ENCODE data around the gene AZIN2.
A peak's percentile ranks its signal among the peaks of the same experiment; 100 is the strongest.
"Not testable (repeated sequence)": the region's sequence is repeated elsewhere in the genome, so short reads cannot be mapped to it uniquely, and the experiment has no call there.

AZIN2 gene

DNA sequence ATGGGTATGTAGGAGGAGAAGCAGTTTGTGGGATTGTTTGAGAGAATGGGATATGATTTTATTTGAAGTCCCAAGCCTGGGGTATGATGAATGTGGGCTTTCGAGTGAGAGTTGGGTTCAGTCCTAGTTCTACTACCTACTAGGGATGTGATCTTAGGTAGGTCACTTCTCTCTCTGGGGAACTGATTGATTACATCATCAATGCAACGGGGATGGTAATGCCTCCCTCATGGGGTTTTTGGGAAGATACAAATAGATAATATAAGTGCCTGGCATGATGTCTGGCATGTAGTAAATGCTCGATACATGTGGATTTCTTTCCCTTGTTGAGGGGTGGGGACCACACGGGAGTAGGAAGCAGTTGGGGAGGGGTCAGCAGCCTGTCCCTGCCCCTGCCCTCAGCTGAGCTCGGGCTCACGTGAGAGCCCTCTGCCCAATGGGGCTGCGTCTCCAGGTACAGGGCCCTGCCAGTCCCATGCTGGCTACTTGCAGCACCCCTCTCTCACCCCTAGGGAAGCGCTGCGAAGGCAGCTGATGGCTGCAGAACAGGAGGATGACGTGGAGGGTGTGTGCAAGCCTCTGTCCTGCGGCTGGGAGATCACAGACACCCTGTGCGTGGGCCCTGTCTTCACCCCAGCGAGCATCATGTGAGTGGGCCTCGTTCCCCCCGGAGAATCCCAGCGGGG, 38.7 kb downstream of the AZIN2 start:
- Mint-ChIP-seq H3K9me3 (no peaks in the 10 kb centered on the region), H3K4me1 (ENCODE audit: low read depth) (peaks cover 17% of the 10 kb centered on the region), H3K27me3 (peaks cover 9% of the 10 kb centered on the region), H3K27ac (no peak overlapping the region), H3K36me3 (ENCODE audit: low read depth) (no peaks in the 10 kb centered on the region), H3K4me3 (no peak overlapping the region)
- intact Hi-C loops (cut with micrococcal nuclease): no loop called here

DNA sequence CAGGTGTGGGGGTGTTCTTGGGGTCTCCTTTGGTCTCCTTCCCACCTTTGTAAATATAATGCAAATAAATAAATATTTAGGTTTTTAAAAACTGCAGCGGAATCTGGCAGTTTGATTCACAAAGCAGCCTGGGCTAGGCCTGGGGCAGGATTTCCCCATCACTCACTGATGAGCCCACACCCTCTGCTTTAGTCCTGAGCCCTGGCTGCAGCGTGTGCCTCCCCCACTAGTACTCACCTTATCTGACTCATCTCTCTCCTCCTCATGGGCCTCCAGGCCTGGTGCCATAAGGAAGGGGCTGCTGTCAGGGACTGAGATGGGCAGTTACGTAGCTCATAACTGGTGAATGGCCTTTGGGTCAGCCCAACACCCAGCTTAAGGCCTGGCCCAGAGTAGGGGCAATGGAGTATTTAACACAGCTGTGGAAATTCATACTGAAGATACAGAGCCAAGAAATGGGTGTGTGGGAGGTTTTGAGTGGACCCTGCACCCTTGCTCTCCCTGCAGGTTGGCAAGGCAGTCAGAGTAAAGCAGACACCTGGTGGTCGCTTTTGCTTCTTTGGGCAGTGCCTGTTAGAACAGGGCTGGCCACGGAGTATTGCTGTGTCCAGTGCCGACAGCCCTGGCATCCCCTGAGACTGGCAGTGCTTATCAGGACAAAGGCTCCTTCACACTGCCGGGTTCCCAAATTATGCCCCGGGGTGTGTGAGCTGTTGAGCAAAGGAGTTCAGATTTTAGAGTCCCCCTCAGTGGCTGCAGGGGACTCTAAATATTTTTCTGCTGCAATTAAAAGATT, 39.7 kb downstream of the AZIN2 start:
- intact Hi-C loops (cut with micrococcal nuclease): no loop called here
- Mint-ChIP-seq H3K9me3 (peaks cover 6% of the 10 kb centered on the region), H3K27ac (no peak overlapping the region)

DNA sequence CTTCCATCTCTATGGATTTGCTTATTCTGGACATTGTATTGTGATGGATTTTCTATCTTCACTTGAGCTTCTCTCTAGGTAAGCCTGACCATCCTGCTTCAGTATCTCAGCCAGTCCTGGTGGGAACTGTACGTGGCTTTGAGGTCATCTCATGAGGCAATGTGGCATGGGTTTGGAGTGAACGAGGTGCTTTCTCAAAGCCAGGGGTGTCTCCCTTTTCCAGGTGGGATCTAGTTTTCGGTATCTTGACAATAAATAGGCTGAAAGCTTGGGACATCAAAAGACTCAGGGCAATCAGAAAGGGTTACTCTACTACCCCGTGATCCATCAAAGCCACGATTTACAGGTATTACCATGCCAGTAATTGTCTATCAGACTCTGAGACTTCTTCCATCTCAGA, 40.8 kb downstream of the AZIN2 start:
- H3K4me1 Mint-ChIP-seq (ENCODE audit: low read depth): peaks cover 21% of the 10 kb centered on the region
- intact Hi-C loops (cut with micrococcal nuclease): no loop called here
- H3K9me3 Mint-ChIP-seq: peaks cover 6% of the 10 kb centered on the region
- peaks cover 12% of the 10 kb centered on the region for H3K36me3 Mint-ChIP-seq (ENCODE audit: low read depth)
- no peak overlapping the region for H3K27ac Mint-ChIP-seq
- peaks cover 9% of the 10 kb centered on the region for H3K27me3 Mint-ChIP-seq
- no peak overlapping the region for H3K4me3 Mint-ChIP-seq

More for the DNA sequence above, 39.7 kb downstream of the AZIN2 start:
- Mint-ChIP-seq H3K36me3 (ENCODE audit: low read depth) (peaks cover 9% of the 10 kb centered on the region), H3K4me3 (no peak overlapping the region), H3K27me3 (peaks cover 9% of the 10 kb centered on the region), H3K4me1 (ENCODE audit: low read depth) (peaks cover 17% of the 10 kb centered on the region)

DNA sequence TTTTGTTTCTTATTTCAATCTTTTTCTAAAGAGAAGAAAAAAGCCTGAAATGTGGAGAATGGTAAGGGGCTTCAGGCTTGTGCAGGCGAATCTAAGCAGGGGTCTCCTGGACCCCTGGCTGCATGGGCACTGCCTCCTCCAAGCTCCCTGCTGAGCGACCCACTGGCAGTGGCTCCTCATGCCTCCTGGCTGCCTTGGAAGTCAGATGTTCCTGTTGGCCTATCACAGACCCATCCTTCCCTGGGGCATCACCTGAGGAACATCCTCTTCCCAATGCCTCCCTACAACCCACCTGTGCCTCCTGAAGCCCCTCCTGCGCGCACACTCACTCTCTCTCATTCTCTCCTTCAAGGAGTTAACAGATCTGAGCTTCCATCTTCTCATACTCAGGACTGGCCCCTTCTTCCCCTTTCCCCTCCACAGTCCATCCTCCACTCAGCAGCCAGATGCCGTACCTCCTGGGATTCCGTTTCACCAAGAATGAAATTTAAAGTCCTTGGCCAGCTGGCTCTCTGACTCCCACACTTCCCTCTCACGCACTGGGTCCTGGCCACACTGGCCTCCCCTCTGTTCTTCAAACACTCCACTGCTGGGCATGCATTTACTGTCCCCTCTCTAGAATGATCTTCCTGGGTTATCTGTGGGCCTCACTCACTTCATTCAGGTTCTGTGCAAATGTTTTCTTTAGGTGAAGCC, 41.7 kb downstream of the AZIN2 start:
- H3K4me1 Mint-ChIP-seq (ENCODE audit: low read depth): peaks cover 21% of the 10 kb centered on the region

DNA sequence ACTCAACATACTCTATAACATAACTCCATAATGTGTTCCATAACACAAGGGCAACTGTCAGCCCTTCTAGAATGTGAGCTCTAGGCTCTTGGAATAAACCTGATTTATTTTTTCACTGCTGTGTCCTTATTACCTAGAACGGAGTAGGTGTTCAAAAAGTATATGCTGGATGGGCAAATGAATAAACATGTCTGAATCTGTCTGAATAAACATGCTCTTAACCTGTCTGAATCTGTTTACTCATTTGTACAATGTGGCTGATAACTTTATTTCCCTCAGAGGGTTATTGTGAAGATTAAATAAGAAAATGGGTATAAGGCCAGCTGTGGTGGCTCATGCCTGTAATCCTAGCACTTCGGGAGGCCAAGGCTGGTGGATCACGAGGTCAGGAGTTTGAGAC, 42.3 kb downstream of the AZIN2 start:
- peaks cover 15% of the 10 kb centered on the region for H3K4me1 Mint-ChIP-seq (ENCODE audit: low read depth)
- H3K27ac Mint-ChIP-seq: no peak overlapping the region
- H3K9me3 Mint-ChIP-seq: peaks cover 6% of the 10 kb centered on the region
- intact Hi-C loops (cut with micrococcal nuclease): no loop called here
- no peak overlapping the region for H3K4me3 Mint-ChIP-seq
- peaks cover 9% of the 10 kb centered on the region for H3K27me3 Mint-ChIP-seq
- peaks cover 12% of the 10 kb centered on the region for H3K36me3 Mint-ChIP-seq (ENCODE audit: low read depth)

More for the DNA sequence above, 41.7 kb downstream of the AZIN2 start:
- H3K27me3 Mint-ChIP-seq: peaks cover 9% of the 10 kb centered on the region
- H3K9me3 Mint-ChIP-seq: peaks cover 6% of the 10 kb centered on the region
- intact Hi-C loops (cut with micrococcal nuclease): no loop called here
- no peak overlapping the region for H3K27ac Mint-ChIP-seq
- no peak overlapping the region for H3K4me3 Mint-ChIP-seq
- H3K36me3 Mint-ChIP-seq (ENCODE audit: low read depth): peaks cover 12% of the 10 kb centered on the region

DNA sequence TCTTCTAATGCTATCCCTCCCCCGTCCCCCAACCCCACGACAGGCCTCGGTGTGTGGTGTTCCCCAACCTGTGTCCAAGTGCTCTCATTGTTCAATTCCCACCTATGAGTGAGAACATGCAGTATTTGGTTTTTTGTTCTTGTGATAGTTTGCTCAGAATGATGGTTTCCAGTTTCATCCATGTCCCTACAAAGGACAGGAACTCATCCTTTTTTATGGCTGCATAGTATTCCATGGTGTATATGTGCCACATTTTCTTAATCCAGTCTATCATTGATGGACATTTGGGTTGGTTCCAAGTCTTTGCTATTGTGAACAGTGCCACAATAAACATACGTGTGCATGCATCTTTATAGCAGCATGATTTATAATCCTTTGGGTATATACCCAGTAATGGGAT, 43.7 kb downstream of the AZIN2 start:
- H3K4me3 Mint-ChIP-seq; intact Hi-C loops (cut with micrococcal nuclease); H3K27me3 Mint-ChIP-seq; H3K27ac Mint-ChIP-seq; H3K4me1 Mint-ChIP-seq (ENCODE audit: low read depth); H3K9me3 Mint-ChIP-seq: not testable (repeated sequence)
- H3K36me3 Mint-ChIP-seq (ENCODE audit: low read depth): peaks cover 12% of the 10 kb centered on the region

DNA sequence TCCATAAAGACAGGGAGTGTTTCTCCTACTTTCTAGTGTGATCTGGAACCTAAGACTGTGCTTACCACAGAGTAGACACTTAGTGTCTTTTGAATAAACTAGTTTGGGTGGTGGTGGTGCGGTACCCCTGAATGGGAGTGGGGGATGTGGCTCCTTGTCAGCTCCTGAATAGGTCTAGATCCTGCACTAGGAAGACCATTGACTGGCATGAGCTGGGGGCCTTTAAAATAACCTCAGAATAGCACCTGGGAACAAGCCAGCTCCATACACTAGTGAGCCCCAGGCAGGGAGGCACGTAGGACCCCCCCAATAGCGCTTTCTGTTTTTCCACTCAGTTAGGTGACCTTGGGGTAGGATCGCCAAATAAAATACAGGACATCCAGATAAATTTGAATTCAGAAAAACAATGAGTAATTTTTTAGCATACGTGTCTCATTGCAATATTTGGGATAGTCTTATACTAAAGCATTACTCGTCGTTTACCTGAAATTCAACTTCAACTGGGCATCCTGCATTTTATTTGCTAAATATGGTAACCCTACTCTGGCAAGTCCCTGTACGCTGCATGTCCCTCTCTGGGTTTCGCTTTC, 45.6 kb downstream of the AZIN2 start:
- Mint-ChIP-seq H3K27me3 (peaks cover 9% of the 10 kb centered on the region), H3K27ac (peak overlapping the region; percentile 91)
- intact Hi-C loops (cut with micrococcal nuclease): loop anchor here (2.0 kb wide), 2 partner anchors 28 to 334 kb away; no protein-coding TSS in a partner anchor

DNA sequence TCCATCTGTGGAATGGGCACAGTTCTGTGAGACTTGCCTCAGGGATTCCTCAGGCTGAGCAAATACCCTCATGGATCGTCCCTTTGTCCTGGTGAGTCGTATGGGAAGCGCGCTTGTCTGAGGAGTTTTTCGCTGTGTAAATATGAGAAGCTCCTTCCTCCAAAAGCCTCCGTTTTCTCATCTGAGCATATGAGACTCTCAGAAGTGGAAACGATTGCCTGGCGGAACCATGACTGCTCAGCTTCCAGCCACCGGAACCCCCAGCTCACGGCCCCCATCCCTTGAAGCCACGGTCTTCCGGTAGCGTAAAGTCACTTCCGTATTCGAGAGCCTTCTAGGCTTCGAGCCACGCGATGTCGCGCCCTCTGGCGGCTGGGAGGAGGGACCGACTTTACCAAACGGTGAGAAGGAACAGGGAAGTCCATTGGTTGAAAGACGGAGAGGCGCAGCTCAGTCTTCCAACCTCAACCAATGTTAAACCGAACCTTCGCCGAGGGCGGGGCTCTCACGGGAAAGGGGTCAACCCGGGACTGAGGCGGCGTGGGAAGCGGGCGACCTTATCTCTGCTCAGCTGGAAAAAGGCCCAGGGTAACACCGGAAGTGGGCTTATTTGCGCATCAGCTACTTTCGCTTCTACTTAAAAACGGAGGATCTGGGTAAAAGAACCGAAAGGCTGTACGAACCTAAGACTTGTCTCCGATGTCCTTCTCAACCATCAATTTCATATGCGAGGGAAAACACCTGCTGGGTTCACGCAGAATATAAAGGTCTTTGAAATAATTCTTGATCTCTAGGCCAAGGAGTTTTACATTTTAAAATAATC, 46.3 kb downstream of the AZIN2 start:
- intact Hi-C loops (cut with micrococcal nuclease): loop anchor here (2.0 kb wide), 2 partner anchors 28 to 334 kb away; no protein-coding TSS in a partner anchor
- H3K27me3 Mint-ChIP-seq: peaks cover 9% of the 10 kb centered on the region
- peak overlapping the region; percentile 82 for H3K4me3 Mint-ChIP-seq
- H3K9me3 Mint-ChIP-seq: peaks cover 6% of the 10 kb centered on the region
- peaks cover 12% of the 10 kb centered on the region for H3K36me3 Mint-ChIP-seq (ENCODE audit: low read depth)
- peak overlapping the region; percentile 91 for H3K27ac Mint-ChIP-seq
- peaks cover 10% of the 10 kb centered on the region for H3K4me1 Mint-ChIP-seq (ENCODE audit: low read depth)

More for the DNA sequence above, 45.6 kb downstream of the AZIN2 start:
- Mint-ChIP-seq H3K4me3 (peak overlapping the region; percentile 82), H3K4me1 (ENCODE audit: low read depth) (peaks cover 9% of the 10 kb centered on the region), H3K9me3 (peaks cover 6% of the 10 kb centered on the region), H3K36me3 (ENCODE audit: low read depth) (peaks cover 12% of the 10 kb centered on the region)

DNA sequence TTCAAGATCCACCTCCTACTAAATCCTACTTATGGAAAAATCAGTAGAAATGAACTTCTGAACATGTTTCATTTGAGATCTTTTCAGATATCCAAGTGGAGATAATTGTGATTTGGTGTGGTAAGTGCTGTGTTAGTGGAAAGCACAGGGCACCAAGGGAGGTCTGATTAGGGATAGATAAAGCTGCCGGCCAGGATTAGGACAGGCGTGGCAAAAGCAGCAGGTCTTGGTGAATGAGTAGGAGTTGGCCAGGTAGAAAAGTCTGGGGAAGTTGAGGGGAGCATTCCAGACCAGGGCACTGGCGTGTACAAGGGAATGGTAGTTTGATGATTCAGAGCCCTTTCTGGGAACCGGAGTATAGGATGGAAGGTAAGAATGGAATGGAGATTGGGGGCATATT, 47.8 kb downstream of the AZIN2 start:
- no peaks in the 10 kb centered on the region for H3K27me3 Mint-ChIP-seq
- peaks cover 6% of the 10 kb centered on the region for H3K9me3 Mint-ChIP-seq
- peaks cover 15% of the 10 kb centered on the region for H3K4me1 Mint-ChIP-seq (ENCODE audit: low read depth)
- peaks cover 12% of the 10 kb centered on the region for H3K36me3 Mint-ChIP-seq (ENCODE audit: low read depth)
- intact Hi-C loops (cut with micrococcal nuclease): no loop called here
- no peak overlapping the region for H3K27ac Mint-ChIP-seq
- no peak overlapping the region for H3K4me3 Mint-ChIP-seq

DNA sequence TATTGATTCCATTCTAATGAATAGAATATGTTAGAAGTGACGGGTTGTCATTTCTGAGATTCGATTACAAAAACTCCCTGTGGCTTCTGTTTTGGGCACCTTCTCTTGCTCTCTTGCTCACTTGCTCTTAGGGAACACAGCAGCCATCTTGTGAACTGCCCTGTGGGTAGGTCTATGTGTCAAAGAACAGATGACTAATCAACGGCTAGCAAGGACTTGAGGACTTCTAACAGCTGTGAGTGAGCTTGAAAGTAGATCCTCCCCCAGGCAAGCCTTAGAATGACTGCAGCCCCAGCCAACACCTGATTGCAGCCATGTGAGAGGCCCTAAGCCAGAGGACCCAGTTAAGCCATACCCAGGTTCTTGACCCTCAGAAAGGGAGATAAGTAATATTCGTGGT, 49.3 kb downstream of the AZIN2 start:
- H3K4me3 Mint-ChIP-seq: no peak overlapping the region
- intact Hi-C loops (cut with micrococcal nuclease): loop anchor here (5.0 kb wide), 1 partner anchor 52 kb away; the partner anchor contains the start of gene TRIM62
- no peak overlapping the region for H3K27ac Mint-ChIP-seq
- H3K36me3 Mint-ChIP-seq (ENCODE audit: low read depth): peaks cover 6% of the 10 kb centered on the region
- H3K27me3 Mint-ChIP-seq: no peaks in the 10 kb centered on the region
- peaks cover 2% of the 10 kb centered on the region for H3K9me3 Mint-ChIP-seq
- peaks cover 15% of the 10 kb centered on the region for H3K4me1 Mint-ChIP-seq (ENCODE audit: low read depth)

DNA sequence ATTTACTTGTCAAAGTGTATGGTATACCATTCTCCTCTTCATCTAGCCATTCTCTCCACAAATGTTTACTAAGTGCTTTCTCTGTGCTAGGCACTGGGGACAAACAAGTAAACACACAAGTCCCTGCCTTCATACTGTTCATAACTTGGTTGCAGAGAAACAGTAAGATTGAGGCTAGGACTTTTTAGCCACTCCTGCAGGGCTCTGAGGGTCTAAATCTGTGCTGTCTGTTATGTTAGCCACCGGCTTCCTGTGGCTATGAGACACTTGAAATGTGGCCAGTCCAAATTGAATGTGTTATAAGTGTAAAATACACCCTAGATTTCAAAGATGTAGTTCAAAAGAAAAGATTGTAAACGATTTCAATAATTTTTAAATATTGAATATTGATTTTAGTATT, 50.2 kb downstream of the AZIN2 start:
- Mint-ChIP-seq H3K9me3 (no peaks in the 10 kb centered on the region), H3K27me3 (no peaks in the 10 kb centered on the region), H3K36me3 (ENCODE audit: low read depth) (no peaks in the 10 kb centered on the region), H3K4me1 (ENCODE audit: low read depth) (peaks cover 16% of the 10 kb centered on the region), H3K4me3 (no peak overlapping the region), H3K27ac (no peak overlapping the region)
- intact Hi-C loops (cut with micrococcal nuclease): loop anchor here (5.0 kb wide), 1 partner anchor 51 kb away; the partner anchor contains the start of gene TRIM62

DNA sequence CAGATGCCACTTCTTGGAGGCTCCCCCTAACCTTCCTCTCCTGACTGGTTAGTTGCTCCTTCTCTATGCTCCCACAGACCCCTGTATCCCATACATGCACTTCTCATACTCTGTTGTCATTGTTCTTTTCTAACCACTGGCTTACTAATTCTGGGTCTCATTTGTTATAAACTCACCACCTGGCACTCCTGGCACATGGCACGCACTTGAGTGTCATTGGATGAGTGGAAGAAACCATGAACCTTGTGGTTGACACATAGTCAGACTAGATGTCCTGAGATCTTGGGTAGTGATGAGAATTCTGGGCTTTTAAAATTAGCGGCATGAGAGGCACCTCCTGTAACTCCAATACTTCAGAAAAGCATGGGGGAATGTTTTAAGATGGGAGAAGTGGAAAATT, 51.6 kb downstream of the AZIN2 start:
- Mint-ChIP-seq H3K4me3 (no peak overlapping the region), H3K27ac (no peak overlapping the region), H3K9me3 (no peaks in the 10 kb centered on the region), H3K36me3 (ENCODE audit: low read depth) (no peaks in the 10 kb centered on the region), H3K4me1 (ENCODE audit: low read depth) (peaks cover 16% of the 10 kb centered on the region), H3K27me3 (no peaks in the 10 kb centered on the region)
- intact Hi-C loops (cut with micrococcal nuclease): loop anchor here (5.0 kb wide), 1 partner anchor 50 kb away; the partner anchor contains the start of gene TRIM62

Measured in dendritic cell treated with granulocyte-macrophage colony-stimulating factor and Interleukin-4, amounts not matched to agents 40 ng/mL and 50 ng/mL, for 4 days (primary cell).